RWPE2 (cell line): ENCODE measurements around the gene SREK1.

Experiments
- ATAC-seq: fragments of 200-7000 bp; cut with Tn5 transposase; 3 replicates; pipeline ENCODE4 v1.9.1; 2021; ENCODE audit warnings: low read depth
- DNase-seq: peaks from one replicate; pipeline ENCODE4 v3.0.0-alpha.2; 2020; ENCODE audit warnings: low spot score
- H3K27ac ChIP-seq: fragments of 450-650 bp; 2 replicates; pipeline ENCODE4 v1.5.1; 2017; ENCODE audit warnings: mild to moderate bottlenecking; ENCODE audit not compliant: poor library complexity, severe bottlenecking
- H3K27me3 ChIP-seq: fragments of 250-450 bp; sonication (Bioruptor Pico); 2 replicates; pipeline ENCODE4 v1.5.1; 2021; ENCODE audit warnings: mild to moderate bottlenecking, moderate library complexity; ENCODE audit not compliant: insufficient read depth, poor library complexity, severe bottlenecking
- H3K36me3 ChIP-seq: fragments of 250-450 bp; sonication (Bioruptor Pico); 2 replicates; pipeline ENCODE4 v1.5.1; 2020; ENCODE audit warnings: low read depth, mild to moderate bottlenecking, moderate library complexity
- H3K4me1 ChIP-seq: fragments of 250-450 bp; sonication (Bioruptor Pico); 2 replicates; pipeline ENCODE4 v1.5.1; 2021; ENCODE audit warnings: mild to moderate bottlenecking, moderate library complexity; ENCODE audit not compliant: insufficient read depth, poor library complexity, severe bottlenecking
- H3K4me3 ChIP-seq: fragments of 250-450 bp; sonication (Bioruptor Pico); 2 replicates; pipeline ENCODE4 v1.5.1; 2021; ENCODE audit warnings: mild to moderate bottlenecking, moderate library complexity; ENCODE audit not compliant: severe bottlenecking
- H3K9me3 ChIP-seq: fragments of 250-450 bp; sonication (Bioruptor Pico); 2 replicates; pipeline ENCODE4 v1.5.1; 2021; ENCODE audit warnings: mild to moderate bottlenecking, moderate library complexity; ENCODE audit not compliant: severe bottlenecking
- CTCF ChIP-seq: fragments of 450-650 bp; IDR thresholded peaks from one replicate; pipeline ENCODE4 v1.5.1; 2017; ENCODE audit warnings: mild to moderate bottlenecking, moderate library complexity; ENCODE audit not compliant: poor library complexity, severe bottlenecking

Gene SREK1

GRCh38 chr5:66169534-66169933 lies 25.4 kb downstream of the SREK1 start:
- no peaks in the 10 kb centered on the region for H3K4me1 ChIP-seq
- H3K9me3 ChIP-seq = no peaks in the 10 kb centered on the region
- peaks cover 98% of the 10 kb centered on the region for H3K36me3 ChIP-seq
- no peak overlapping the region for H3K4me3 ChIP-seq
- ATAC-seq (no peak), DNase-seq (no peak)
- no peak overlapping the region for H3K27ac ChIP-seq
- no peak for TF ChIP-seq CTCF
- no peaks in the 10 kb centered on the region for H3K27me3 ChIP-seq

GRCh38 chr5:66170195-66170919 lies 26.3 kb downstream of the SREK1 start:
- no peaks in the 10 kb centered on the region for H3K27me3 ChIP-seq
- ATAC-seq (no peak), DNase-seq (no peak)
- H3K36me3 ChIP-seq = peaks cover 98% of the 10 kb centered on the region
- no peak for TF ChIP-seq CTCF
- H3K4me3 ChIP-seq = no peak overlapping the region
- no peaks in the 10 kb centered on the region for H3K9me3 ChIP-seq
- no peaks in the 10 kb centered on the region for H3K4me1 ChIP-seq
- H3K27ac ChIP-seq = no peak overlapping the region

- TF ChIP-seq CTCF = peak; percentile 94
- Histone ChIP-seq H3K4me1 (no peaks in the 10 kb centered on the region), H3K4me3 (no peak overlapping the region), H3K27me3 (no peaks in the 10 kb centered on the region), H3K36me3 (peaks cover 99% of the 10 kb centered on the region), H3K9me3 (no peaks in the 10 kb centered on the region), H3K27ac (no peak overlapping the region)
- DNase-seq = no peak
- peak; percentile 72; the same call in 2 of the 3 replicates for ATAC-seq
Measured at GRCh38 chr5:66171349-66172344, 27.5 kb downstream of the SREK1 start.

- DNase-seq = no peak
- Histone ChIP-seq H3K36me3 (peaks cover 100% of the 10 kb centered on the region), H3K4me1 (no peaks in the 10 kb centered on the region), H3K27me3 (no peaks in the 10 kb centered on the region), H3K9me3 (no peaks in the 10 kb centered on the region), H3K4me3 (no peak overlapping the region), H3K27ac (no peak overlapping the region)
- TF ChIP-seq CTCF = peak; percentile 56
- no peak for ATAC-seq
Measured at GRCh38 chr5:66174338-66174737, 30.2 kb downstream of the SREK1 start.
